GM21717 (cell line): ENCODE data around the gene GDF3.
"Not testable (repeated sequence)": the region's sequence is repeated elsewhere in the genome, so short reads cannot be mapped to it uniquely, and the experiment has no call there.

Experiments used
- ATAC-seq: cut with Tn5 transposase; IDR thresholded peaks from one replicate; pipeline ENCODE4 v1.9.1; 2021; ENCODE audit warnings: mild to moderate bottlenecking, moderate library complexity; ENCODE audit not compliant: unreplicated experiment

The GDF3 gene

DNA sequence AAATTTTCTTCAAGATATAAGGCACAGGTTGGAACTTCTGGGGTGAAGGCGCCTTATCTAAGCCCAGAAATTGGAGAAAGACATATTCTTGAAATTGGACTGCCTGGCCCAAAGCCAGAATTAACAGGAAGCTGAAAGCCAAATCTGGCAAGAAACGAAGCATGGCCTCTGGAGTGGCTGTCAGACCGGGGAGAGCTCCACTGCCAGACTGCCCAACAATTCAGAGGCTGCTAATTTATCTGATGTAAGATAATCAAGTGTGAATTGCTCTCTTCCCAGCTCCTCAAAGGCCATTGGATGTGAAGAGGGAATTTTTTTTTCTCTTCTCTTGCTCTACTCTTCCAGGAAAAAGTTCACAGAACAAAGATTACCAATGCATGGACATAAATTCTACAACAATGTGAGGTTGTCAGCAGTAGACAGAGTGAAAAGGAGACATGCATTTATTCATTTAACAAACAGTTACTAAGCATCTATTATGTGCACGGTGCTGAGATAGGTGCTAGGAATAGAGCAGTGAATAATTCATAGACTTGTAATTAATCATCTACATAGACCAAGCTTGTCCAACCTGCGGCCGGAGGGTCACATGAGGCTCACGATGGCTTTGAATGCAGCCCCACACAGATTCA, at the start of gene GDF3:
GDF3 (minus strand) TSS at position 210 of the 632 bp plus-strand sequence; CDS start at position 163, 47 bp downstream.
- ATAC-seq = no peak

DNA sequence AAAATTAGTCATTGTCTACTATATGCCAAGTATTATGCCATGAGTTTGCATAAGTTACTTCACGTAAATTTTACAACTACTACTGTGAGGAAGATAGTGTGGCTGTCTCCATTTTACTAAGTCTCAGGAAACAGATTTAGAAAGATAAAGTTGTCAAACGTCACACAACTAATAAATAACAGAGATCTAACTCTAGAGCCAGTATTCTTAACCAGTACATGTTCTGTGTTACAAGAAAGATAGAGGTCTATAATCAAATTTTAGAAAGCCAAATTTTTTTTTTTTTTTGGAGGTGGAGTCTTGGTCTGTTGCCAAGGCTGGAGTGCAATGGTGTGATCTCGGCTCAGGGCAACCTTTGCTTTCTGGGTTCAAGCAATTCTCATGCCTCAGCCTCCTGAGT, 37.4 kb upstream of the GDF3 start:
- no peak for ATAC-seq

DNA sequence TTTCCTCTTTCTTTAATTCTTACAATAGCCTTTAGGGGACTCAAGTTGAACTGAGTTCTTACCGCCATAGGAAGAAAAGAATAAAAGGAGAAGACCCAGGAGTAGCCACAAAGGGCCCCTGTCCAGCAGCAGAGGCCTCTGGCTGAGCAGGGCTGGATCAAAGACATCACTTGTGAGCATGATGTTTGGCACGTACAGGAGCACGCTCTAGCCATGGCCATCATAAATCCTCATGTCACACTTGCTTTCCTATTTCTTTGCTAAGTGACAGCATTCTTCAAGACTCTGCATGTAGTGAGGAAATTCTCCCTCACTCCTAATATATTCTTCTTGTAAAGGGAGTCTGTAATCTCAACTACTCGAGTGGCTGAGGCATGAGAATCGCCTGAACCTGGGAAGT, 35.9 kb upstream of the GDF3 start:
- ATAC-seq = no peak

DNA sequence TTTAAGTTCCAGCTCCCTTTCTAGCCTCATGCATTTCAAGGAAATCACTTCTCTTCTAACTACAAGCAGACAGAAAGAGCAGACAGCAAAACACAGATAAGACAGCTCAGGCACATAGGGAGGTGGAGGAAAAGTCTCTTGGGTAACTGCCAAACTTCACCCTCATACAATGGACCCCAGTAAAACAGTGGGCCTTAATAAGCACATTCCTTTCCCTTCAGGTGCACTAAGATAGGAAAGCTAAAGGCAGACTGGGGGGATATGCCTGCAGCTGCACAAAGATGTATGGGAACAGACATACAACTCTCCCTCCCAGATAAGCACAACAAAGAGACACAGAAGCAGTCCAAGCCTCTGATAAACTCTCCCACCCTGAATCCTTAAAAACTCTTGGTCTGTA, 35.4 kb upstream of the GDF3 start:
- not testable (repeated sequence) for ATAC-seq

DNA sequence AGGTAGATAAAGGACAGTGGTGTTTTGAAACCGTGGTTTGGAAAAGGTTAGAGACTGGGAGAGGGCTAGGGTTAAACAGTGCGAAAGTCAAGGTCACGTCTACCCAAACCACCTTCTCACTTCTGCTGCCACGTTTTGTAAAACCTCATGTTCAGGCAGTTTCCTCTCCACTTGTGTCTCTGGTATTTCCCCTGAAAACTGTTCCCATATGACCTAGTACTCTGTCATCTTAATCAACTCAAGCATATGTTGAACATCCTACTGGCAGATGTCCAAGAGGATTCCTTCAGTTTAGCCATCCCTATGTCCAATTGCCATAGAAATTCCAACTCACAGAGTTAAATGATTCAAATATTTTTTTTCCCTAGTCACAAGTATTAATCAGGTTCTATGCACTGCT, 34.2 kb upstream of the GDF3 start:
- ATAC-seq = no peak

DNA sequence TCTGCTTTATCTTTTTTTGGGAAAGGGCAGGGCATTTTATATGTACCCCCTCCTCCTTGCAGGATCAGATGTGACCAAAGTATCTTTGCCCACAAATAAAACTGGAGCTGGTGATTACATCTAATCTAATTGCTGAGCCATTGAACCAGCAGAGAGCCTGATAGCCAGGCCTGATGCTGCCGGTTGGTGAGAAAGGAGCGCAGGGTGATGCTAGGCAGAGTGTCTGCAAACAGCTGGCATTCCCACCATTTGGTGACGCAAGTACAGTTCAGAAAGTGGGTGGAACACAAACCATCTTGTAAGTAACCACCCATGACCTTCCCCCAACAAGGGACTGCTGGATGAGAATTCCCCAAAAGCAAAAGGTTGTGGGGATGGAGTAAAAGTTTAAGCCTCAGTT, 28.4 kb upstream of the GDF3 start:
- ATAC-seq = no peak

DNA sequence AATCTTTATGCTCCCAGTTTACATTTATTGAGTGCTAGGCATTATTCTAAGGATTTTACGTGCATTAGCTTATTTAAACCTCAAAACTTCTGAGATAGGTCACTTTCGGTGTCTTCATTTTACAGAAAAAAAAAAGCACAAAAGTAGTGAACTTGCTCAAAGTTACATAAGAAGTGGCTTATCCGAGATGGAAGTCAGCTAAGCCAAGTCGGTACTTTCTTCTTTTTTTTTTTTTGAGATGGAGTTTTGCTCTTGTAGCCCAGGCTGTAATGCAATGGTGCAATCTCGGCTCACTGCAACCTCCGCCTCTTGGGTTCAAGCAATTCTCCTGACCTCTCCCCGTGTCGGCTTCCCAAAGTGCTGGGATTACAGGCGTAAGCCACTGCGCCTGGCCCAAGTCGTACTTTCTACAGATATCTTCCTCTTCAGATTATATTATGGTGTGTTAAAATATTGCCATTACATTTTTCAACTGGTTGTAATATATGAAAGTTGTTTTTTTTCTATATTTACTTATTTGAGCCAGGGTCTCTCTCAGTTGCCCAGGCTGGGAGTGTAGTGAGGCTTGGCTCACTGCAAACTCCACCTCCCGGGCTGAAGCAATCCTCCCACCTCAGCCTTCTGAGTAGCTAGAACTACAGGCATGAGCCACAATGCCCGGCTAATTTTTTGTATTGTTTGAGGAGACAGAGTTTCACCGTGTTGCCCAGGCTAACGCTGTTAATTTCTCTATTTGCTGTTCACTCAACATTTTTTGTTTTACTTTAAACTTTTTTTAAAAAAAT, 24.6 kb upstream of the GDF3 start:
- no peak for ATAC-seq

DNA sequence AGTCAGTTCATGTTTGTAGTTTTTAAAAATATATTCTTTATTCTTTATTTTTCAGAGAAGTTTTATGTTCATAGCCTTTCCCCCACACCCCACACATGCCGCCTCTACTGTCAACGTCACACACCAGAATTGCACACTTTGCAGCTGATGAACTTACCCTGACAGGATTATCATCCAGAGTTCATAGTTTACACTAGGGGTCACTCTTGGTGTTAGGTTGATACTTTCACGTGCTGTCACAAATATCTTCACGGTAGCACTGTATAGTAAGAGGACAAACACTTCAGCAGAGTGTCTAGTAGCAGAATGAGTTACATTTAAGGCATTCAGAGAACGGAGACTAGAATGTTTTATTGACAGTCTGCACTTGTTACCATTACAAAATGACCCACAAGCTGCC, 20.8 kb upstream of the GDF3 start:
- ATAC-seq = no peak

DNA sequence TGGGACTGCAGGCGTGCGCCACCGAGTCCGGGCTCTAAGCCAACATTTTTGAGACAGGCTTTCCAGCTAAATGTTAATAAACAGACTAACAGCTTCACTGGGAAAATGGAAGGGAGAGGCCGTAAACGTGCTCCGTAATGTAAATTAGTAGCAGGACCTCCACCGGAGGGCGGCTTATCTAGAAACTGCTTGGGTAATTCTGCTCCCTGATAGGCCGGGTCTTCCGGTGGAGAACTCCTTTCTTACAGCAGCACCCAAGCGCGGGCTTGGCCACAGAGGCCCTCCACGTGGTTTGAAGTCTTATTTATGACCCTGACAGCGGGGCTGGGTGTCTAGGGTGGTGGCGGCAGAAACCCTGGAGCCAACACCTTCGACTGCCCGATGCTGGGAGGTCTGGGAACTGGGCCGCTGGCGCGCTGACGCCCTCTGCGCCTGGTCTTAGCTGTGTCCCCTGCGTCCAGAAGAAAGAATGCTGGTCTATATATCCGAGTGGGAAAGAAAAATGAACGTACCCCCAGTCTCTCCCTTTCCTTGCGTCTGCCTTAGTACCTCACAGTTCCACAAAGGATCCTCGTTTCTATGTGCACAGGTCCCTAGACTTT, 17.4 kb upstream of the GDF3 start:
- no peak for ATAC-seq

DNA sequence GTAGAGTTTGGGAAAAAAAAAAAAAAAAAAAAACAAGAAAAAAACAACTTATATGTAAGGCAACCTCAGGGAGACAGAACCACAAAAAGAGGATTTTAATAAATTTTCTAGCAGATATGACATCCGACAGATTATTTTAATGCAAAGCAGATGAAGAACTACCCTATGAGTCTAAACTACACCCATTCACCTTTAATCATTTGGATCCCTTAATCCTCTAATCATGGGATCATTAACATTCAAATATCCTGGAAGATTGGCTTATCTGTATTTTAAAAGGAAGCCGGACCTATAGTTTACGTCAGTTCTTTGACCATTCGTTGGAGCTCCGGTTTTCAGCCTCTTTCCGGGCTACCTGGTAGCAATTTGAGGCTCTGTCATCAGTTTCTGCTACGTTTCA, 15.6 kb upstream of the GDF3 start, which contains the start of gene DPPA3:
DPPA3 (plus strand) TSS at position 301 of the 400 bp plus-strand sequence. CDS start 138 bp downstream, outside the sequence.
- no peak for ATAC-seq

DNA sequence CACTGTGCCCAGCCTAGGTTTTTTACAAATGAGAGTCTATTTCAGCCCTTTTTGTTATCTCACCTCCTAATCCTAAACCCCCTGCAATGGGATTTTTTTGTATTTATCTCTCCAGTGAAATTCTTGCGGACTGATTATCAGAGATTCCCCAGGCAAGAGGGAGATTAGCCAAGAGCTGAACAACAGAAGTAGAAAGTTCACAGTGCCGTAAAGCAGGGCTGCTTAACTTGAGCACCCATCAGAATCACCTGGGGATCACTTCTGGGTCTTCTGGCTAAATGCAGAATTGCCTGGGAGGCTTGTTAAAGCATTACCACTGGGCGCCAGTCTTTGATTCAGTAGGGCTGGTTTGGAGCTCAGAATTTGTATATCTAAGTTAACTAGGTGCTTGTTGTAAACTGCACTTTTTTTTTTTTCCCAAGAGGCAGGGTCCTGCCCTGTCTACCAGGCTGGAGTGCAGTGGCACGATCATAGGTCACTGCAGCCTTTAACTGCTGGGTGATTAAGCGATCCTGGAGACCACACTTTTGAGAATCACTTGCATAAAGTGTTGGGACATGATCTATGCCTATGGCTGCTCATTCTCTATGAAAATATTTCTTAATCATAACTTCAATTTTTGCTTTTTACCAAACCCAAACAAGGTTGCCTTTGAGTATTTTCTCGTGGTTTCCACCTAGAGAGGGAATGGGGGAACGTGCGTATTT, 14.5 kb upstream of the GDF3 start:
- no peak for ATAC-seq

DNA sequence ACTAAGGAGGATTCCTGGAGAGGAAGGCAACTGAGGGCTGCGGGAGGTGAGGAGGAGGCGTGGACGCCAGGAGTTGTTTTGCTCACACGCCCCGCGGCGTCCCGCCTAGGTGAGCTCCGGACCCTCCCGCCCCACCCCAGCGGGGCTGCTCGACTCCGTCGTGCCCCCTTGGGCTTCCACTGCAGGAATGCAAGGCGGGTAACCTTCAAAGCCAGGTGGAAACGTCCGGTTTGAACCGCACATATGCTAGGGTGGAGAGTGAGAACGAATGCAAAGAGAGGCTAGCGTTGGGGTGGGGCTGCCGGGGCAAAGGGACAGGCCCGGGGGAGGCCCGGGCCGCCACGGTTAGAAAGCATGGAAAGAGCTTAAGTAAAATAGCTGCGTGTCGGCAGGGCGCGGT, 10.3 kb upstream of the GDF3 start:
- no peak for ATAC-seq

DNA sequence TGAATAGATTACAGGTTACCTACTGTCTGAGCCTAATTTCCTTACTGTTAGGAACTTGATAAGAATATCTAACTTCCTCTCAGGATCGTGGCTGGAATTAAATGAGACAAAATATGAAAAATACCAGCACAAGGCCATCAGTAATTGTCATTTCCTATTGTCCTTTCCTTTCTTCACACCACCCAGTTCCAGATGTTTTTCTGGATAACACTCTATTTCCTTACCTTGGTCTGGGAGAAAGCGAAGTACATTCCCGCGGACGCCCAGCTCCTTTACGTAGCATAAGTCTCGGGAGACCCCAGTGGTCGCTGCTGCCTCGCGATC, 376 bp downstream of the GDF3 start:
- ATAC-seq = no peak

DNA sequence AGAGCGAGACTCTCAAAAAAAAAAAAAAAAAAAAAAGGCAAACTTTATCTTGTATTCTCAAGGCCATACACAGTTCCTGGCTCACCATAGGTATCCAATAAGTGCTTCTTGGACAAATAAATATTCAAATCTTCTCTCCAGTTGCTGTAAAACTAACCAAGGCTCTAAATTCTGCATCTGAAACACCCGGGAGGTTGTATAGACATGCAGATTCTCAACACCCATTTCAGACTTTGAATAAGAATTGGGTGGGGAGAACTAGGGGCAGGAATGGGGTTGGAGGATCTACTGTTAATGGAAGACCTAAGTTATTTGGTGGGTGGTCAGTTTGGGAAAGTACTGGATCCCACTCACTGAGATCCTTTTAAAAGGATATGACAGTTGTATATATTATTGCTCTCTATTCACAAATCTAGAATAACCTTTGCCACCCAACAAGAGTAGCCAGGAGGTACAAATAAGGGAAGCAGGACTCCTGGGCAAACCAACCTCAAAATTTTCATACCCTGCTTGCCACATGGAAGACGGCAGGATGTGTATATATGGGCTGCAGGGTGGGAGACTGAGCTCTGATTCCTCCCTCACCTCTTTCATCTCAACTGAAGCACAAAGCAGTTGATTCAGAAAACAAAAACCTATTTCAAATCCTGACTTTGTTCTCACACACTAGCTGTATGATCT, 879 bp downstream of the GDF3 start:
- ATAC-seq = no peak

DNA sequence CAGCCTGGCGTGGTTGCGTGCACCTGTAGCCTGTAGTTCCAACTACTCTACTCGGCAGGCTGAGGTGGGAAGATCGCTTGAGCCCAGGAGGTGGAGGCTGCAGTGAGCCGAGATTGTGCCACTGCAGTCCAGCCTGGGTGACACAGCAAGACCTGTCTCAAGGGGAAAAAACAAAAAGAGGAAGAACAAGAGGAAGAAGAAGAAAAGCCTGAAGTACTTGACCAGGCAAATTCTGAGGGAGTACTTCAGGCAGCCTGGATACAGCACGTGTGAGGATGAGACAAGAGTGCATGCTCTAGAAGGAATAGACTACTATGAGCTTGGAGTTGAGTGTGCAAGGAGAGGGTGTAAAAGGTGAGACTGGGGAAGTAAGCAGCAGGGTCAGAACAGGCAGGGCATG, 1.8 kb downstream of the GDF3 start:
- no peak for ATAC-seq

DNA sequence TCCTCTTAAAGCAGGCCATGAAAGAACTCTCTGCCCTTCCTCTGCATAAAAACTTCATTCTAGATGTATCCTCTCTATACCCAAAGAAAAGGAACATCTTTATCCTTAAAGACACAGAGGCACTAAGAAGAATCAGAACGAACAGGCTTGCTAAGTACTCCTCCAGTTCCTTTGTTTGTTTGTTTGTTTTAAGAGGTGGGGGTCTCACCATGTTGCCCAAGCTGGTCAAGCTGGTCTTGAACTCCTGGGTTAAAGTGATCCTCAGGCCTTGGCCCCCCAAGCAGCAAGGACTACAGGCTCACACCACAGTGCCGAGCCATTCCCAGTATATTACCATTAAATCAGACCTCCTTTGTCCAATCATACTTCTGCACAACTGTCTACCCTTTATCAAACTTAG, 14.0 kb downstream of the GDF3 start:
- ATAC-seq = no peak

DNA sequence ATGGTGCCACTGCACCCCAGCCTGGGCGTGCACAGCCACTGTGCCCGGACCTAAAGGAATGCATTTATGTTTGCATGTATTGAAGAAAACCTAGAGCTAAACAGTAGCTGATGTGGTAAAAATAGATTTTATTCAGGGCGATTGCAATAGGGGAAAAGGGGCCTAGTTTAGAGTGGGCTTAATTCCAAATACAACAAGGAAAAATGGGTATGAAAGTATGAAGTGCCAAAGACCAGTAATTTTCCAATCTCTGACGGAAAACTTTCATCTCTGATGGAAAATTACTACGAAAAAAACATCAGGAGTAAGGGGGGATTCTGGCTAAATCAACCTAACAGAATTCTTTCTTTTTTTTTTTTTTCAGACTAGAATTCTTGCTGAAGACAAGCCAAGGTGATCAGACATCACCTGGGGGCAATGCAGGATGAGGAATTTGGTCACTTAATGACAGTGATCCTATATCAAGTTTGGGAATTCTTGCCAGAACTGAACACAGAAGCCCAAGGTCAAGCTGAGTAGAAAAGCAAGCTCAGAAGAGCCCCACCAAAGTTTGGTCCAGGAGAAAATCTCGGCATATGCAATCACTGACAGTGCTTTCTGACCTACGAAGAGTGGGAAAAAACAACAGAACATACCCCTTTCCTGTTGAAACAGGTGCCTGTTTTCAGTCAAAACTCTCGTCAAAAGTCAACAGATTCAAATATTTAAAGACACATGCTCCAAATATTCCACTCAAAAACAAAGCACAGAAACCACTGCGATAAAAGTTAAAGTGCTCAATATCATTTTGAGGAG, 16.1 kb downstream of the GDF3 start:
- no peak for ATAC-seq

DNA sequence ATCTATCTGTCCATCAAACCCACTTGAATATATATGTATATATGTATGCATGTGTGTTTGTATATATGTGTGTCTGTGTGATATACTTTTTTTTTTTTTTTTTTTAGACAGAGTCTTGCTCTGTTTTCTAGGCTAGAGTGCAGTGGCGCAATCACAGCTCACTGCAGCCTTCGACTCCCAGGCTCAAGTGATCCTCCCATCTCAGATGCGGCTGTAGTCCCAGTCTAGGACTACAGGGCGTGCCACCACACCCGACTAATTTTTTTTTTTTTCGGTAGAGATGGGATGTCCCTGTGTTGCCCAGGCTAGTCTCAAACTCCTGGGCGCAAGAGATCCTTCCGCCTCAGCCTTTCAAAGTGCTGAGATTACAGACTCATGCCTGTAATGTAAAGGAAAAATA, 16.8 kb downstream of the GDF3 start:
- ATAC-seq = no peak

DNA sequence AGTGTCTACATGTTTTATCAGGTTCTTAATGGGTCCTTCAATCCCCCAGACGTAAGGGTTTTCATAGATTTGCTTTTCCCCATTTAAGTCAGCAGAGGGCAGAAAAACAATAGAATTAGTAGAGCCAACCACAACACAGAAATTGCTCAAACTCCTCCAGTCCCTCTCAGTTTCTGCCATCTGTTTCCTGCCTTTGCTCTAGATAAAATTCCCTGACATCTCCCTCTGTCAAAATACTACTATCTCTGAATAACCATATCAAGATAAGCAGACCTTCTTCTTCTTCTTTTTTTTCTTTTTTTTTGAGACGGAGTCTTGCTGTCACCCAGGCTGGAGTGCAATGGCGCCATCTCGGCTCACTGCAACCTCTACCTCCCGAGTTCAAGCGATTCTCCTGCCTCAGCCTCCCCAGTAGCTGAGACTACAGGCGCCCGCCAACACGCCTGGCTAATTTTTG, 18.1 kb downstream of the GDF3 start:
- ATAC-seq = not testable (repeated sequence)

DNA sequence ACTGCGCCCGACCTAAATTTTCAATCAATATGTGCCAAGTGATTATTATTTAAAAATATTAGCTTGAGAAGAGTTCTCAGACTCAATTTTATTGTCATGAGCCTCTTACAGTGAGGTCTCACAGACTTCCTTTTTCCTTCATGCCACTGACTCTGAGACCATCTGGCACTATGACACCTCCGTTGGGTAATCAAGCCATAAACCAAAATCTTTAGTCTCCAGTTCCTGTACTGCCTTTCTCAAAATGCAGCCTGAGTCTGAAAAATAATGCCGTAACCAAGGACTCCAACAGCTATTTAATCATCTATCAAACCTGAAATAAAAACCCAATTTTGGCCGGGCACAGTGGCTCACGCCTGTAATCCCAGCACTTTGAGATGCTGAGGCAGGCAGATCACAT, 20.1 kb downstream of the GDF3 start:
- ATAC-seq = not testable (repeated sequence)
